HG02678 (cell line): ENCODE results near the gene PIH1D1.

Experiments
- ATAC-seq: cut with Tn5 transposase; IDR thresholded peaks from one replicate; pipeline ENCODE4 v1.9.1; 2021; ENCODE audit warnings: mild to moderate bottlenecking, moderate library complexity; ENCODE audit not compliant: unreplicated experiment

PIH1D1 gene

GRCh38 chr19:49451430-49452181 is at the start of gene PIH1D1:
PIH1D1 (minus strand) TSS chr19:49451814; CDS start chr19:49451574, 240 bp downstream.
- peak; percentile 57 for ATAC-seq

- no peak for ATAC-seq
Observed at GRCh38 chr19:49499030-49499670, 47.5 kb upstream of the PIH1D1 start.

- no peak for ATAC-seq
Observed at GRCh38 chr19:49498475-49498874, 46.9 kb upstream of the PIH1D1 start.

- no peak for ATAC-seq
Observed at GRCh38 chr19:49497789-49498103, 46.1 kb upstream of the PIH1D1 start.

GRCh38 chr19:49497047-49497788 is 45.6 kb upstream of the PIH1D1 start:
- ATAC-seq, result no peak

GRCh38 chr19:49496574-49497008 is 45.0 kb upstream of the PIH1D1 start:
- ATAC-seq, result no peak

GRCh38 chr19:49492573-49493405 is 41.2 kb upstream of the PIH1D1 start:
- ATAC-seq, result no peak

GRCh38 chr19:49491804-49492572 is 40.4 kb upstream of the PIH1D1 start:
- ATAC-seq, result no peak

- ATAC-seq, result no peak
Observed at GRCh38 chr19:49491030-49491803, 39.6 kb upstream of the PIH1D1 start.

GRCh38 chr19:49490287-49491029 is 38.8 kb upstream of the PIH1D1 start:
- ATAC-seq, result no peak

GRCh38 chr19:49489601-49490167 is 38.1 kb upstream of the PIH1D1 start:
- no peak for ATAC-seq

- no peak for ATAC-seq
Observed at GRCh38 chr19:49488863-49489537, 37.4 kb upstream of the PIH1D1 start.

- no peak for ATAC-seq
Observed at GRCh38 chr19:49488046-49488862, 36.6 kb upstream of the PIH1D1 start.

GRCh38 chr19:49487277-49488045 is 35.8 kb upstream of the PIH1D1 start, which contains the start of gene RPL13A:
RPL13A (plus strand) TSS chr19:49487608; CDS start chr19:49487630, 22 bp downstream.
- peak; percentile 95 for ATAC-seq

- ATAC-seq, result no peak
Observed at GRCh38 chr19:49486710-49487276, 35.2 kb upstream of the PIH1D1 start.

GRCh38 chr19:49486232-49486631 is 34.6 kb upstream of the PIH1D1 start:
- ATAC-seq, result no peak
